ENCODE data around the gene ABCC12.

GRCh38 chr16:48112600-48112999 is 43.2 kb downstream of the ABCC12 start:
- no peak for TF ChIP-seq CTCF (conservative IDR thresholded peaks at IDR 0.05)
- TF ChIP-seq ZFX (IDR thresholded peaks at IDR 0.05), result no peak

Measured in C4-2B (cell line).